ENCODE data around the gene RASGEF1B. TPM values are rescaled to one million over a fixed set of nuclear protein-coding genes. Genes with fewer than 3 reads are reported as not detected.

Gene RASGEF1B
- total and polyA plus RNA-seq, 9 of the 15 experiments (the other 6 are each of a cell fraction or from before 2014, with no cell fraction given): 0.04 to 0.57 (median 0.22) TPM

- no peak for TF ChIP-seq ZNF586 (CRISPR knock-in tag; conservative IDR thresholded peaks at IDR 0.05)
- peak in 1 of 2 experiments; percentile 63 for TF ChIP-seq NCOA2 (IDR thresholded peaks at IDR 0.05; ENCODE audit: partially characterized antibody in 2 of 2)
- no peak for TF ChIP-seq ZNF124 (CRISPR knock-in tag; IDR thresholded peaks at IDR 0.05)
- TF ChIP-seq OTX1 (CRISPR knock-in tag; IDR thresholded peaks at IDR 0.05): no peak
- TF ChIP-seq, protein P1, sequence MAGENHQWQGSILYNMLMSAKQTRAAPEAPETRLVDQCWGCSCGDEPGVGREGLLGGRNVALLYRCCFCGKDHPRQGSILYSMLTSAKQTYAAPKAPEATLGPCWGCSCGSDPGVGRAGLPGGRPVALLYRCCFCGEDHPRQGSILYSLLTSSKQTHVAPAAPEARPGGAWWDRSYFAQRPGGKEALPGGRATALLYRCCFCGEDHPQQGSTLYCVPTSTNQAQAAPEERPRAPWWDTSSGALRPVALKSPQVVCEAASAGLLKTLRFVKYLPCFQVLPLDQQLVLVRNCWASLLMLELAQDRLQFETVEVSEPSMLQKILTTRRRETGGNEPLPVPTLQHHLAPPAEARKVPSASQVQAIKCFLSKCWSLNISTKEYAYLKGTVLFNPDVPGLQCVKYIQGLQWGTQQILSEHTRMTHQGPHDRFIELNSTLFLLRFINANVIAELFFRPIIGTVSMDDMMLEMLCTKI (IDR thresholded peaks at IDR 0.05; ENCODE audit: partially characterized antibody): no peak
- TF ChIP-seq, protein P2, sequence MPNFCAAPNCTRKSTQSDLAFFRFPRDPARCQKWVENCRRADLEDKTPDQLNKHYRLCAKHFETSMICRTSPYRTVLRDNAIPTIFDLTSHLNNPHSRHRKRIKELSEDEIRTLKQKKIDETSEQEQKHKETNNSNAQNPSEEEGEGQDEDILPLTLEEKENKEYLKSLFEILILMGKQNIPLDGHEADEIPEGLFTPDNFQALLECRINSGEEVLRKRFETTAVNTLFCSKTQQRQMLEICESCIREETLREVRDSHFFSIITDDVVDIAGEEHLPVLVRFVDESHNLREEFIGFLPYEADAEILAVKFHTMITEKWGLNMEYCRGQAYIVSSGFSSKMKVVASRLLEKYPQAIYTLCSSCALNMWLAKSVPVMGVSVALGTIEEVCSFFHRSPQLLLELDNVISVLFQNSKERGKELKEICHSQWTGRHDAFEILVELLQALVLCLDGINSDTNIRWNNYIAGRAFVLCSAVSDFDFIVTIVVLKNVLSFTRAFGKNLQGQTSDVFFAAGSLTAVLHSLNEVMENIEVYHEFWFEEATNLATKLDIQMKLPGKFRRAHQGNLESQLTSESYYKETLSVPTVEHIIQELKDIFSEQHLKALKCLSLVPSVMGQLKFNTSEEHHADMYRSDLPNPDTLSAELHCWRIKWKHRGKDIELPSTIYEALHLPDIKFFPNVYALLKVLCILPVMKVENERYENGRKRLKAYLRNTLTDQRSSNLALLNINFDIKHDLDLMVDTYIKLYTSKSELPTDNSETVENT (CRISPR knock-in tag; IDR thresholded peaks at IDR 0.05): no peak
- TF ChIP-seq LARP7 (IDR thresholded peaks at IDR 0.05): no peak
- TF ChIP-seq CEBPB (tag; IDR thresholded peaks at IDR 0.05): peak; percentile 77
- peak; percentile 91 for TF ChIP-seq ELF1 (tag; IDR thresholded peaks at IDR 0.05)
- no peak for TF ChIP-seq IRF1 (CRISPR knock-in tag; IDR thresholded peaks at IDR 0.05; ENCODE audit: borderline replicate concordance)
- no peak for TF ChIP-seq ZBTB7A (IDR thresholded peaks at IDR 0.05; ENCODE audit: borderline replicate concordance, control insufficient read depth, low read depth, low read length)
- TF ChIP-seq DACH1 (IDR thresholded peaks at IDR 0.05; ENCODE audit: partially characterized antibody): peak; percentile 89
- TF ChIP-seq RFX1 (IDR thresholded peaks at IDR 0.05): peak; percentile 44; the same call in 1 of the 2 replicates
- TF ChIP-seq, protein P3, sequence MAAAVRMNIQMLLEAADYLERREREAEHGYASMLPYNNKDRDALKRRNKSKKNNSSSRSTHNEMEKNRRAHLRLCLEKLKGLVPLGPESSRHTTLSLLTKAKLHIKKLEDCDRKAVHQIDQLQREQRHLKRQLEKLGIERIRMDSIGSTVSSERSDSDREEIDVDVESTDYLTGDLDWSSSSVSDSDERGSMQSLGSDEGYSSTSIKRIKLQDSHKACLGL (CRISPR knock-in tag; IDR thresholded peaks at IDR 0.05; ENCODE audit: borderline replicate concordance, poor library complexity, severe bottlenecking): no peak
- TF ChIP-seq, protein P4, sequence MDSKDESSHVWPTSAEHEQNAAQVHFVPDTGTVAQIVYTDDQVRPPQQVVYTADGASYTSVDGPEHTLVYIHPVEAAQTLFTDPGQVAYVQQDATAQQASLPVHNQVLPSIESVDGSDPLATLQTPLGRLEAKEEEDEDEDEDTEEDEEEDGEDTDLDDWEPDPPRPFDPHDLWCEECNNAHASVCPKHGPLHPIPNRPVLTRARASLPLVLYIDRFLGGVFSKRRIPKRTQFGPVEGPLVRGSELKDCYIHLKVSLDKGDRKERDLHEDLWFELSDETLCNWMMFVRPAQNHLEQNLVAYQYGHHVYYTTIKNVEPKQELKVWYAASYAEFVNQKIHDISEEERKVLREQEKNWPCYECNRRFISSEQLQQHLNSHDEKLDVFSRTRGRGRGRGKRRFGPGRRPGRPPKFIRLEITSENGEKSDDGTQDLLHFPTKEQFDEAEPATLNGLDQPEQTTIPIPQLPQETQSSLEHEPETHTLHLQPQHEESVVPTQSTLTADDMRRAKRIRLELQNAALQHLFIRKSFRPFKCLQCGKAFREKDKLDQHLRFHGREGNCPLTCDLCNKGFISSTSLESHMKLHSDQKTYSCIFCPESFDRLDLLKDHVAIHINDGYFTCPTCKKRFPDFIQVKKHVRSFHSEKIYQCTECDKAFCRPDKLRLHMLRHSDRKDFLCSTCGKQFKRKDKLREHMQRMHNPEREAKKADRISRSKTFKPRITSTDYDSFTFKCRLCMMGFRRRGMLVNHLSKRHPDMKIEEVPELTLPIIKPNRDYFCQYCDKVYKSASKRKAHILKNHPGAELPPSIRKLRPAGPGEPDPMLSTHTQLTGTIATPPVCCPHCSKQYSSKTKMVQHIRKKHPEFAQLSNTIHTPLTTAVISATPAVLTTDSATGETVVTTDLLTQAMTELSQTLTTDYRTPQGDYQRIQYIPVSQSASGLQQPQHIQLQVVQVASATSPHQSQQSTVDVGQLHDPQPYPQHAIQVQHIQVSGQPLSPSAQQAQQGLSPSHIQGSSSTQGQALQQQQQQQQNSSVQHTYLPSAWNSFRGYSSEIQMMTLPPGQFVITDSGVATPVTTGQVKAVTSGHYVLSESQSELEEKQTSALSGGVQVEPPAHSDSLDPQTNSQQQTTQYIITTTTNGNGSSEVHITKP (IDR thresholded peaks at IDR 0.05; ENCODE audit: partially characterized antibody): no peak
- no peak for TF ChIP-seq HSF4 (CRISPR knock-in tag; IDR thresholded peaks at IDR 0.05; ENCODE audit: borderline replicate concordance)
- no peak for TF ChIP-seq USF1 (CRISPR knock-in tag; IDR thresholded peaks at IDR 0.05)
Measured at GRCh38 chr4:81421346-81422218, 50.1 kb downstream of the RASGEF1B start (continued).

Data from K562 (cell line).